ENCODE results near the gene FOXA1.

FOXA1 gene

DNA sequence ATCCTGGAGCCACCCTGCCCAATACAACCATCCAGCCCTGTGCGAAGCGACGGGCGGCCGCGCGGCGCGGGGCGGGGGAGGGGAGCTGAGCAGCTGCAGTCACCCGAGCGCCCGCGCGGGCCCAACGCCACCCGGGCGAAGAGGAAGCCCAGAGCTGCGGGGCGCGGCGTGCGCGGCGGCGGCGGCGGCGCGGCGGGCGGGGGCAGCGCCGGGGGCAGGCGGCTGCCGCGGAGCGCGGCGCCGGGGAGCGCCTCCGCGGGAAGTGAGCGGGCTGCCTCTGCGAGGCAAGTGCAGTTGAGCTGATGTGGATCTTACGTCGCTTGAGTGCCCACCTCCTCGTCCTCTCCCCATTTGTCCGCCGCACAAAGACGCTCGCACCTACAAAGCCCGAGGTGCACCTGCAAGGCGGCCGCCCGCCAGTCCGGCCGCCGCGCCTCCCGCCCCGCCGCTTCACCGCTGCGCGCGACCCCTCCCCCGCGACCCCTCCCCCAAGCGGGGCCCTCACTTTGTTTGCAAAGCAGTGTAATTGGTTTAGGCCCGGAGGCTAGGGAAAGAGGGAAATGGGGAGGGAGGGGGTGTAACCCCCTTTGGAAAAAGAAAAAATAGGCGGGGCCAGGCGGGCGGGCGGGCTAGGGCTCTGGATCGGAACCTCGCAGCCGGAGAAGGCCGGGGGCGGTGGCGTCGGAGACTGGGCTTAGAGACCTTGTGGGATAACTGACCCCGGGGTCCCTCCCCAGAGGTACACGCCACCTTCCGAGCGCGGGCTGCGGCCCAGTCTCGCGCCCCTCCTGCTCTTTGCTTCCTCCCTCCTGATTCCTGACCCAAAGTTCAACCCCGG lies at the start of gene FOXA1, which contains the start of gene TTC6:
Gene FOXA1, minus strand, starts transcription at position 279 of the 838 bp plus-strand sequence. Its CDS starts 277 bp downstream, at position 2.
Gene TTC6, plus strand, starts transcription at position 659 of the 838 bp plus-strand sequence. CDS start 26,436 bp downstream, outside the sequence.
- H3K9ac ChIP-seq (ENCODE audit: low read depth, low read length), result peak within 1 kb of the TSS; percentile 50; the same call in 1 of the 2 replicates

DNA sequence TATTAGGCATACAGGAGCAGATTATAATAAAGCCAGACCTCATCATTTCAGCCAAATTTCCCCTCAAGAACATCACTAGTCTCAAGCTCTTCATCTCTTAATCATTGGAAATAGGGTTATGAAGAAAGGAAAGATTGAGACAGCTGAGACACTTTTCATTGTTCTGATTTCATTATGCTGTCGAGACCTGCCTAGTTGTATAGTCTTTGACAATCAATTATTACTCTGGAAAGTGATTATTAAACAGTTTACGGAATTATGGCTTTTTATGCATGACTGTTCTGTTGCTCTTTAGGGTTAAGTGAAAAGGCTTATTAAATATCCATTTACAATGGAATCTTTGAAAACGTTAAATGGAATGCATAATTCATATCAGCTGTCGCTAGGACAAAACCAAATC lies 48.7 kb upstream of the FOXA1 start:
- Histone ChIP-seq H3K9me3 (ENCODE audit: control insufficient read depth, insufficient read depth, low read length) (no peaks in the 10 kb centered on the region), H3K9ac (ENCODE audit: low read depth, low read length) (no peak overlapping the region), H3K4me1 (ENCODE audit: insufficient read depth, low read length) (no peaks in the 10 kb centered on the region), H3K36me3 (ENCODE audit: insufficient read depth, low read length) (no peaks in the 10 kb centered on the region)

More for the DNA sequence above, at the start of gene FOXA1, which contains the start of gene TTC6:
- Histone ChIP-seq H3K9me3 (ENCODE audit: control insufficient read depth, insufficient read depth, low read length) (no peaks in the 10 kb centered on the region), H3K36me3 (ENCODE audit: insufficient read depth, low read length) (no peaks in the 10 kb centered on the region), H3K4me1 (ENCODE audit: insufficient read depth, low read length) (no peaks in the 10 kb centered on the region)

DNA sequence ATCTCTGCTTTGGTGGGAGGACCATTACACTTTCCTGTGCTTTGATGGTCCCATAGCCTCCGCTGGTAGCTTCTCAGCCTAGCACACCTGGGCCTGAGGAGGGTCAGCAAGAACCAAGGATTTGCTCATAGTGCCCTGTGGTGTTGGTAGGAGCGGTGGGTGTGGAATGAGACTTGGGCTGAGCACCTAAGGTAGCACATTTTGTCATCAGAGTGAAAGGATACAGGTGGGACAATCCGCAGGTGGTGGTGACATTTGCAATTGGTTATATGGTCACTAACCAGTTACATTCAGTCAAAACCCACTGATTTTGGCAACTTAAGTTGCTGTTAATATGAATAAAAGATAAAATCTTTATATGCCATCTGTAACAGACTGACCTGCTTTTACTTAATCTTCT lies 47.1 kb upstream of the FOXA1 start:
- Histone ChIP-seq H3K9me3 (ENCODE audit: control insufficient read depth, insufficient read depth, low read length) (no peaks in the 10 kb centered on the region), H3K9ac (ENCODE audit: low read depth, low read length) (no peak overlapping the region), H3K4me1 (ENCODE audit: insufficient read depth, low read length) (no peaks in the 10 kb centered on the region)

DNA sequence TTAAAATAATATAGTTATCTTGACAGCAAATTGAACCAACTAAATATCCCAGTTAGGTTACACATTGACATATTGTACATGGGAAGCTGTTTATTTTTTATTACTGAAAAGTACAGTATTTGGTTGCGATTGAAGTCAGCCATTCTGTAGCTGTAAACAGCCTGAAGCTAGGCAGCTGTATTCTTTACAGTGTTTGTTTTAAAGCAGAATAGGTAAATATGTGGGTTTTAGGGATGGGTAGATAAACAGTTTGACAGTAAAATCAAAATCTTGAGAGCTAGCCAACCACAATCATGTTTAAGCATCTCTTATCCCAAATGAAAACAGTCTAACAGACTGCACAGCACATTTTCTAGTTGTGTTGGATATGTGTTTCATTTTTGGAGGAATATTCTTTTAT lies 46.1 kb upstream of the FOXA1 start:
- H3K9me3 ChIP-seq (ENCODE audit: control insufficient read depth, insufficient read depth, low read length), result no peaks in the 10 kb centered on the region
- H3K4me1 ChIP-seq (ENCODE audit: insufficient read depth, low read length), result no peaks in the 10 kb centered on the region
- no peaks in the 10 kb centered on the region for H3K36me3 ChIP-seq (ENCODE audit: insufficient read depth, low read length)
- H3K9ac ChIP-seq (ENCODE audit: low read depth, low read length), result no peak overlapping the region

More for the DNA sequence above, 47.1 kb upstream of the FOXA1 start:
- no peaks in the 10 kb centered on the region for H3K36me3 ChIP-seq (ENCODE audit: insufficient read depth, low read length)

DNA sequence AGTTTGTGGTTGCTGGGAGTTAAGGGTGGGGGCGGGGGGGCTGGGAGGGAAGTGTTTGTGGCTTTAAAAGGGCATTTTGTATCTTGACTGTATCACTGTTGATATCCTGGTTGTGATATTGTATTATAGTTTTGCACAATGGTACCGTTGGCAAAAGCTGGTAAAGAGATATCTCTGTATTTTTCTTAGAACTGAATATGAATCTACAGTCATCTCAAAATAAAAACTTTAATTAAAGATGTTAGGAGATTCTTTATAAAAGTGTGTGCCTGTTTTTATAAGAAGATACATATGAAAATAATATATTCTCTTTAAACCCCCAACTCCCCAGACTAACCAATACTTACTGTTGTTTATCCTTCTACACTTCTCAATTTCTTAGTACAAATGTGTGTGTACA lies 43.5 kb upstream of the FOXA1 start:
- H3K9ac ChIP-seq (ENCODE audit: low read depth, low read length), result no peak overlapping the region
- no peaks in the 10 kb centered on the region for H3K36me3 ChIP-seq (ENCODE audit: insufficient read depth, low read length)
- no peaks in the 10 kb centered on the region for H3K9me3 ChIP-seq (ENCODE audit: control insufficient read depth, insufficient read depth, low read length)

DNA sequence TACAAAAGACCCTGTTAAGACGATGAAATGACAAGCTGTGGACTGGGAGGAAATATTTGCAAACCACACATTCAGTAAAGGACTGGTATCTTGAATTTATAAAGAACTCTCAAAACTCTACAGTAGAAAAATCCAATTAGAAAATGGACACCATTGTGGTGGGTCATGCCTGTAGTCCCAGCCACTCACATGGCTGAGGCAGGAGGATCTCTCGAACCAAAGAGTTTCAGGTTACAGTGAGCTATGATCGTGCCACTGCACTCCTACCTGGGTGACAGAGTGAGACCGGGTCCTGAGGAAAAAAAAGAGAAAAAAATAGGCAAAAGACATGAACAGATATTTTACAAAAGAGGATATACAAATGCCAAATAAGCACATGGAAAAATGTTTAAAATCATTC lies 42.3 kb upstream of the FOXA1 start:
- Histone ChIP-seq H3K4me1 (ENCODE audit: insufficient read depth, low read length) (no peaks in the 10 kb centered on the region), H3K9ac (ENCODE audit: low read depth, low read length) (no peak overlapping the region), H3K36me3 (ENCODE audit: insufficient read depth, low read length) (no peaks in the 10 kb centered on the region), H3K9me3 (ENCODE audit: control insufficient read depth, insufficient read depth, low read length) (no peaks in the 10 kb centered on the region)

More for the DNA sequence above, 43.5 kb upstream of the FOXA1 start:
- no peaks in the 10 kb centered on the region for H3K4me1 ChIP-seq (ENCODE audit: insufficient read depth, low read length)

DNA sequence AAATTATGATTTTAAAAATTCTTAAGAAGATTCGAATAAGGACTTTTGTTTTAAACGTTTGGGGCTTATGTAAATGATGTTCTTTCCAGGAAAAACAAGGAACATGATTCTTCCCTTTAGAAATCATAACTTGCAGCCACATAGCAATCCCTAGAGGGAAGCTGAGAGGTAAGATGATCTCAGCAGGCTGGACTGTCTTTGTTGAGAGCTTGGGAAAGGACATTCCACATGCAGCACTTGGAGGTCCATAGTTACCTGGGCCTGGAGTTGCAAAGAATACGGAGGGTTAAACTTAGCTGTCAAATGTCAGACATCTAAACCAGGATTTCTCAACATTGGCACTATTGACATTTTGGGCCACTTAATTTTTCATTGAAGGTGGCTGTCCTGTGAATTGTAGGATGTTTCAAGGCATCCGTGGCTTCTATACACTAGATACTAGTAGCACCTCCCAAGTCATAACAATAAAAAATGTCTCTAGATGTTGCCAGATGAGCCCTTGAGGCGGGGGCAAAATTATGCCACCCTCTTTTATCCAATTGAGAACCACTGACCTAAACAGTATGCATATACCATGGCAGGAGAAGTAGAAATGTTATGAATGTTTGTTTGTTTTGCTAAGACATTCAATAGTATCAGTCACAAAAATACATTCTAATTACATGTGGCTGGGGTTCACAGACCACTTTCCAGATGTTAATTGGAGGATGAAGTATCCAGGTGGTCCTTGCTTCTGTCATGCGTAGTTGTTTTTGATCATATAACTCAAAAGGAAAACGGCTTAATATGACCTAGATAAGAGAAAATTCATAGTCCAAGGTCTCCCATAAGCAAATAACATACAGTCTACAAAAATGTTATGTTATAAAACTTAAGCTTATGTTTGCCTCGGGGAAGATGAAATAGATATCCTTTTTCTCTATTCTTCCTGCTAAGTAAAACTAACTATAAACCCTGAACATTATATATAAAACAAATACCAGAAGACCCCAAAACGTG lies 30.8 kb upstream of the FOXA1 start:
- no peaks in the 10 kb centered on the region for H3K36me3 ChIP-seq (ENCODE audit: insufficient read depth, low read length)
- H3K9ac ChIP-seq (ENCODE audit: low read depth, low read length), result no peak overlapping the region
- no peaks in the 10 kb centered on the region for H3K4me1 ChIP-seq (ENCODE audit: insufficient read depth, low read length)
- peaks cover 5% of the 10 kb centered on the region; the same call in 1 of the 2 replicates for H3K9me3 ChIP-seq (ENCODE audit: control insufficient read depth, insufficient read depth, low read length)

DNA sequence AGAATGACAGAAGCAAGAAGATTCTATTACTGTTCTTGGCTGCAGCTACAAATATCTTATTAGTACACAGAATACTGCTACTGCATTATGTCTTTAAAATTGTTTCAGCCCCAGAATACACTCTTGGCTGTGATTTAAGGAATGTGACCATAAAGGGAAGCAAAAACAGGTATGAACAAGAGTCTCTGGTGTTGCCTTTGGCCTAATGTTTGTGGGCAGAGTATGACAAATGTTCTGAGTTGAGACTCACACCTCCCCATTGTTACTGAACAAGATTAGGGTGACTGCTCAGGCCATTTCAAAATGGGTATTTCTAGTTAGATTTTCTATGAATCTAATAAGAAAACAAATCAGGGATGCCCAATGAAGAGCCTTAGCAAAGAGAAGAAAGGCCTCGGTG lies 28.9 kb upstream of the FOXA1 start:
- H3K4me1 ChIP-seq (ENCODE audit: insufficient read depth, low read length), result no peaks in the 10 kb centered on the region
- H3K9me3 ChIP-seq (ENCODE audit: control insufficient read depth, insufficient read depth, low read length), result peaks cover 5% of the 10 kb centered on the region; the same call in 1 of the 2 replicates
- no peak overlapping the region for H3K9ac ChIP-seq (ENCODE audit: low read depth, low read length)
- no peaks in the 10 kb centered on the region for H3K36me3 ChIP-seq (ENCODE audit: insufficient read depth, low read length)

DNA sequence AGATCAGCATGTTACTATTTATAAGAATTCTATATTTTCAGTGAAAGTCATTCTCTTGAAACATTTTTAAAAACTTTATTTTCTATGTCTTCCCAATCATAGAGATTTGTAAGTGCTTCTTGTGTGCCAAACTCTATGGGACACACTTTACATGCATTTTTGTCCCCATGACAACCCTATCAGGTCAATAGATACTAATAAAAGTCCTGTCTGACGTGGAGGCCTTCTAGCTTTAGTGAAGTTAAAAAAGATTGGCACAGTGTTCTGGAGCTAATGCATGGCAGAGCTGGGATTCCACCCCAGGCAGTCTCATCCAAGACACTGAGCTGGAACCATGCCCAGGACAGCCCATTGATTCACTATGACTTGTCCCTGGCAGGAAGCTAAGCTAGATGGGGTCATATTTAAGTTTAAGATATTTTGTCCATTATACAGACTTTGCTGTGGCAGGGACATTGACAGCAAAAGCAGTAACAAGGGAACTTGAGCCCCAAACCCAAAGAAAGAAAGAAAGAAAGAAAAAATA lies 28.4 kb upstream of the FOXA1 start:
- Histone ChIP-seq H3K9me3 (ENCODE audit: control insufficient read depth, insufficient read depth, low read length) (peaks cover 5% of the 10 kb centered on the region; the same call in 1 of the 2 replicates), H3K9ac (ENCODE audit: low read depth, low read length) (no peak overlapping the region), H3K36me3 (ENCODE audit: insufficient read depth, low read length) (no peaks in the 10 kb centered on the region), H3K4me1 (ENCODE audit: insufficient read depth, low read length) (no peaks in the 10 kb centered on the region)

DNA sequence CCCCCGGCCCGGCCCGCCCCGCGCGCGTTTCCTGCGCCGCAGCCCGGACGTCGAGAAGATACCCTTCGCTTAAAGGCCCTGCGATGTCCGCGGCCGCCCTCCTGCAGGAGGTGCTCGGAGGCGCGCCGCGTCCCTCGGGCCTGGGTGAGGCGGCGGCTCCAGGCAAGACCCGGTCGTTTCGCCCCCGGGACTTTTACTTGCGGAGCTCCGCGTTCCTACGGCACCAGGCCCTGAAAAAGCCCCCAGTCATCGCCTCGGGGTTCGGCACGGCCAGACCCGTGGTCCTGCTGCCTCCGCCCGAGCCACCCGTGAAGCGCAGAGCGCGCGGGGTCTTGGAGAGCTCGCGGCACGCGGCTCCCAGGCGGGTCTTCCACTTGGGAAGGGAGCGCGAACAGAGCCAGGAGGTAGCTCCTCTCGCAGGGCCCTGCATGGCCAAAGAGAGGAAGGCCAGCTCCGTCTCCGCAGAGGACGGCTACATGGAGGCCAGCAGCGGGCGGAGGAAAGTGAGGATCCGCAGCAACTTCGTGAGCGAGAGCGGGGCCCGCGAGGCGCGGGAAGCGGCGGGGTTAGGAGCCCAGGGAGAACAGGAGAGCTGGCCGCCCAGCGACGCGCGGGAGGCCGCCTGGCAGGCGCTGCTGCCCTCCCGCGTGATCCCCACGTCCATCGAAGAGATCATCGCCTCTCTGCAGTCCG lies 27.3 kb upstream of the FOXA1 start:
- Histone ChIP-seq H3K4me1 (ENCODE audit: insufficient read depth, low read length) (no peaks in the 10 kb centered on the region), H3K36me3 (ENCODE audit: insufficient read depth, low read length) (no peaks in the 10 kb centered on the region), H3K9ac (ENCODE audit: low read depth, low read length) (peak overlapping the region; percentile 60), H3K9me3 (ENCODE audit: control insufficient read depth, insufficient read depth, low read length) (peaks cover 5% of the 10 kb centered on the region; the same call in 1 of the 2 replicates)

DNA sequence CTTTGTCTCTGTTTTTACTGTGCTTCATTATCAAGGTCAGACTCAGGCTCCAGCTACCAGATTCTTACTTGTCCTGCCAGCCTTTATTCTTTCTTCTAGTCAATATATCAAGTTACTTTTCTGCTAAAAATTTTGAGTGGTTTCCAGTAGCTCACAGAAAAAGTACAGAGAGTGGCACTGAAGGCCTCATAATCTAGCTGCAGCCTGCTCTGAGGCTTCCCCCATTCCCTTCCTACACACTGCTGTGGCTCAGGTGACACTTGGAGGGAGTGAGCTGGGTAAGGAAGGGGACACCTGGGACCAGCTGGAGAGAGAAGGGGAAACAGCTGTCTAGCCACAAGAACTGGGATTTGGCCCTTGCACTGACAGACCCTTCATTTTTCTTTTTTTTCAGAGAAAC lies 25.8 kb upstream of the FOXA1 start:
- Histone ChIP-seq H3K9ac (ENCODE audit: low read depth, low read length) (no peak overlapping the region), H3K36me3 (ENCODE audit: insufficient read depth, low read length) (no peaks in the 10 kb centered on the region), H3K9me3 (ENCODE audit: control insufficient read depth, insufficient read depth, low read length) (peaks cover 7% of the 10 kb centered on the region), H3K4me1 (ENCODE audit: insufficient read depth, low read length) (no peaks in the 10 kb centered on the region)

DNA sequence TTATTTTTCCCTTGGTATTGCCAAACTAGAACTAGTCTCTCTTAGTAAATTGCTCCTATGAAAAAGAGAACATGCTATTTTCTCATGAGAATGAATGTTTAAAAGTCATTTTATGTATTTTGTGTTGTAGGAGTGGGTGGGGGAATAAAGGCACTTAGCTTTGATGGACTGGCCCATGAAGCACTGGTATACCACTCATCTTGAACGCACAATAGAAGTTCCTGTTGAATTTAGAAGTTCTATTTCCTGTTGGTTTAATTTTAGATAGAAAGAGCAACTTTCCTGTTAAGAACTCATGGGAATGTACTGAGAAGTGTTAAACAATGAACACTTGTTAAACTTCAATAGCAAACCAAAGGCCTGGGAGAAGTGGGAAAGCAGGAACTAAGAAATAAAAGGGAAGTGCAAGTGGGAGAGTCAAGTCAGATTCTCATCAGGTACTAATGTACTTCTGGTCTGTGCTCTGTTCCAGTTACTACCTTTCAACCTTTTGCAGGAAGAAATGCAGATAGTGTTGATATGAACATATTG lies 23.5 kb upstream of the FOXA1 start:
- no peaks in the 10 kb centered on the region for H3K4me1 ChIP-seq (ENCODE audit: insufficient read depth, low read length)
- H3K36me3 ChIP-seq (ENCODE audit: insufficient read depth, low read length), result no peaks in the 10 kb centered on the region
- no peak overlapping the region for H3K9ac ChIP-seq (ENCODE audit: low read depth, low read length)
- H3K9me3 ChIP-seq (ENCODE audit: control insufficient read depth, insufficient read depth, low read length), result peaks cover 12% of the 10 kb centered on the region

DNA sequence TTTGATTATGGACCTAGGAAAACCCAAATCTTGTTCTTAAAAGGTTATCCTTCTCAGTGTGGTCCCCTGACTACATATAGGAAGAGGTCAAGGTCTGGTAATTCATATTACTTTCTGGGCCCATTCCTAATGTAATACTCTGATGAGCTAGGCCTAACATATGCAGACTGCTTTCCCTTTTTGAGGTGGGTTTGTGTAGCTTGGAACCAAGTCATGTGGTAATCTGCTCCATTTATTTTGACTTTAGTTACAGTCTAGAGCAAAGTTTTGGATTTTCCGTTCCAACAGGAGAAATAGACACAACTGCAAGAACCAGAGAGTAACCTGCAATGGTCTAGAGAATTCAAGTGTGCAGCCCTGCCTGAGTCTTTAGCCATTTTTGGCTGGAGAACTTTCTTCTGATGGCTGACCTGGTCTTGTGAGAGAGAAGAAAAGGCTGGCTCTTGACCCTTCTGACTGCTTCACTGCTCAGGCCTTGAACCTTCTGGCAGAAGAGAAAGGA lies 22.9 kb upstream of the FOXA1 start:
- Histone ChIP-seq H3K9me3 (ENCODE audit: control insufficient read depth, insufficient read depth, low read length) (peaks cover 12% of the 10 kb centered on the region), H3K9ac (ENCODE audit: low read depth, low read length) (no peak overlapping the region), H3K4me1 (ENCODE audit: insufficient read depth, low read length) (no peaks in the 10 kb centered on the region), H3K36me3 (ENCODE audit: insufficient read depth, low read length) (no peaks in the 10 kb centered on the region)
